Stimulated activated CD4-positive, alpha-beta T cell treated with anti-CD3 and anti-CD28 coated beads, Interleukin-12 subunit alpha, Interleukin-12 subunit beta, amount 100 ng/mL, for 4 hours (primary cell): Measurements from ENCODE around the gene NBEA.

Experiments
- DNase-seq: peaks from one replicate; pipeline ENCODE4 v3.0.0-alpha.2; 2020

The NBEA gene

DNA sequence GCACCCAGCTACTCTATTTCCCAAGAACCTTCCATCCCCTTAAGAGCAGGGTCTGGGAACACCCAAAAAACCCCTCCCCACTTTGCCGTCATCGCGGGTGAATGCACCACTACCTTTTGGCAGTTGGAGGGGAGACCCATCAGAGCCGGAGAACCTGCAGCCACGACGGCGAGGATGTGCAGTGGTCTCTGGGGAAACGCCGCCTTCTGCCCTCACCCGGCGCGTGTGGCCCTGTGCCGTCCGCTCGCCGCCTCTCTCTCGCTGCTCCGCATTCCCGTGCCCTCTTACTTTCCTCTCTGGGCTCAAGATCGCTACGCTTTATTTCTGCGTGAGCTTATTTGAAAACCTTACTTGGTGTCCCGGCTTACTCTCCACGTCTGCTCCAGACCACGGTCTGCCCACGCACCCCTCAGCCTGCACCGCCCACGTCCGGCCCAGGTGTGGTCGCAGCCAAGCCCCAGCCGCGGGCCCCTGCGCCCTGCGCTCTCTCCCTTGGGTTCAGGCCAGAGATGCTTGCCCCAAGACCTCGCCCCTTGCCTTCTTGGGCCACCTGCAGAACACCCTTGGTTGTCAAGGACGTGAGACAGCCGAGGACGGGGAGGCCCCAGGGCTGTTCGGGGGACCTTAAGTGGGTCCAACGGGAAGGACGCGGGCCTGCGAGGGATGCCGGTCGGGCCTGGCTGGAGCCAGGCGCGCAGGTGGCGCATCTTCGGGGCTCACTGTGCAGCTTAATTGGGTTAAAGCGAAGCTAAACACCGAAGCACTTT is 536.4 kb downstream of the NBEA start:
- no peak for DNase-seq

DNA sequence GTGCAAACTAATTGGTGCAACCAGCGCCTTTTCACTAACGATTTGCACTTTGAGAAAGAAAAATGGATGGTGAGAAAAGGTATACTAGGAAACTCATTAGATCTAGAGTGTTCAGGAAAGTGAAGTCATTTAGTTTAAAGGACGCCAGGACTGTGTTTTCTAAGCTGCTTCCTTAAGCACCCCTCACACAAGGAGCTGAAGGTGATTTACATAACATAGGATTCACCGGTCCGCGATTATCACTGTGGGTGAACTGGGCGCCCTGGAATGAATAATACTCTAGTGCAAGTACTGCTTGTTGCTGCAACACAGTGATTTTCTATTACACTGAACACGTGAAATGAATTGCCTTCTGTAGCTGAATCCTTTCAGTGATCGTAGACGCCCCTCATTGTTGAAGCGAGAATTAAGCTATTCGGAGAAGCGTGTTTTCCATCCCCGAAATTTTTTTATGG is 537.0 kb downstream of the NBEA start:
- DNase-seq, result no peak

DNA sequence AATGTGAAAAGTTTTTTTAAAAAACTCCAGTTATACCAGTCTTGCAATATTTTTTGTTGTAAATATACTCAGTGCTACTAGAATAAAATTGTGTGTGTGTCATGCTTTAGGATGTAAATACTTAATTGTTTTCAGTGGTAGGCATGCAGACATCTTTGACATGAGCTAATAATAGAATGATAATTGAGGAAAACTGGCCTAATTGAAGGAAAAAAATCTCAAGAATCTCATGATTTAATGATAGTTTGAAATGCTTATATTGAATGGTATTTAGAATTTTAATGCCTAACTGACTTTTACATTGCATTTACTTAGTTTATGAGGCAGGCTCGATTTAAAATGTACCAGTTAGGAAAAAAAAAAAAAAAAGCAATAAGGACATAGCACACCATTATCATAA is 537.6 kb downstream of the NBEA start:
- DNase-seq, result no peak

DNA sequence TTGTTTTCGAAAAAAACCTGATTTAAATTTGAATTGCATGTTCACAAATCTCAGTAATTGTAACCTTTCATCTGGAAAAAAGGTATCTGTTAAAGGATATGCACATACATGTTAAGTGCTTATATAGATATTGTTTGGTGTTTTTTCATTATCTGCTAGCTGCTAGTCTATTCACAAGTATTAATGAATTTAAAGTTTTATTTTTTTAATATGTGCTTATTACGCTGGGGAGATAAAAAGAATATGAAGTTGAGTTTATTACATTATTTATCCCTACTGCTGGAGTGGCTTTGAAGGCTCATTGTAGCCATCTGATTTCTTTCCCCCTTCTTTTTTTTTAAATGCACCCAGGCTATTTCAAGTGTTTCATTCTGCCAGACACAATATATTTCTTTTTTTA is 538.3 kb downstream of the NBEA start:
- DNase-seq, result no peak

DNA sequence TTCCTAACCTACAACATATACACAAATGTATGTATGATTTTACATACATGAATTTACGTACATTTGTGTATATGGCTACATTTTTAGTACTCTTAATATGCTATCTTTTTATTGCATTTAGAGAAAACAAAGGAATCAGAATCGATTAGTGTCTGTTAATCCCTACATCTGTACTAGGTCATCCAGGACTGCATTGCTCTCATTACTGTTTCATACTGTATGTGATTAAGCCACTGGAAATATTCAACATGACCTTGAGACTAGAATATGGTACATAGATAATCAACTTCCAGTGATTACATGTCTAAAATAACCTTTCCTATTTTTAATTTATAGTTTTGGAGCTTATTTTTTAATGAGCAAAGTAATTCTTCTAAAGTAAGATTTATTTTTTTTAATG is 539.7 kb downstream of the NBEA start:
- DNase-seq, result no peak

DNA sequence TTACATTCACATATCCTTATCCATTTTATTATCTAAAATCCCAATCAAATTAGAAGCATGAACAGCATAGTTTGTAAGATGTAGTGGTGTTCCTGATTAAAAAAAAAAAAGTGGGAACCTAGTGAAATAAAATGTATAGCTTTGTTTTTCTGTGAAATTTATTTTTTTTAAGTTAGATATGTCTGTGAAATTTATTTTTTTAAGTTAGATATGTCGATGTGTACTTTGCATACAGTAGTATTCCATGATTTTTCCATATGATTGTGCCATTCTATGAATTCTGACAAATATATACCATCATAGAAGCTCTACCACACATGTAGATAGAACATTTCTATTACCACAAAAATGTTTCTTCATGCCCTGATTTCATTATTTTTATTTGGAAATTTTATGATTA is 540.5 kb downstream of the NBEA start:
- DNase-seq, result no peak

DNA sequence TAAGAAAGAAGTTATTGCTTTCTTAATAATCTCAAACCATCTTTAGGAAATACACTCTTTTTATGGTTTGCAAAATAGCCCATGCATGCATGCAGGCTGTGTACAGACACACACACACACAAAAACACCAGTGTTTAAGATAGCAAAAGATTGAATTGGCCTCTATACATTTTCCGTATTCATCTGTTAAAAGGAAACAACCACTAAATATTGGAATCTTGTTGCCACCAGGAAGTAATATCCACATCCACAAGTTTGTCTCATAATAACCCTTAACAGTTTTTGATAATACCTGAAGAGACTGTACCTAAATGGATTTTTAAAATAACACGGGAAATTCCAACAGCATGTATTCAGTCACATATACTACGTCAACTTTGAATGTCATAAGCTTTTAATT is 541.7 kb downstream of the NBEA start:
- DNase-seq, result no peak

DNA sequence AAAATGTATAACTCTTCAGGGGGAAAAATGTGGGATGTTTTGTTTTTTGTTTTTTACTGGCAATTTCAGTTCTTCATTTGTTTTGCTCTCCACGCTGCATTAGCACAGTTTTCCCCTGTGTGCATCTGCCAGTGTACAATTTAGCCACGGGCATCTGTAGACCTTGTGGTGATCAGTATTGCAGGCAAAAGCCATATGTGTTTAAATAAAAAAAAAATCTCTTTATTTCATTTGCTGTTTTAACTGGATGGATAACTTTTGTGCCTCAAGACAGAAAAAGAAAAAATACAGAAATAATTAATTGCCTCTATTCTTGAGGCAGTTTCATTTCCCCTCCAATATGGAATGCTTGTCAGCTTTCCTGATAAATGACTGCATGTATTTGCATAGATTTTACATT is 542.3 kb downstream of the NBEA start:
- DNase-seq, result no peak

DNA sequence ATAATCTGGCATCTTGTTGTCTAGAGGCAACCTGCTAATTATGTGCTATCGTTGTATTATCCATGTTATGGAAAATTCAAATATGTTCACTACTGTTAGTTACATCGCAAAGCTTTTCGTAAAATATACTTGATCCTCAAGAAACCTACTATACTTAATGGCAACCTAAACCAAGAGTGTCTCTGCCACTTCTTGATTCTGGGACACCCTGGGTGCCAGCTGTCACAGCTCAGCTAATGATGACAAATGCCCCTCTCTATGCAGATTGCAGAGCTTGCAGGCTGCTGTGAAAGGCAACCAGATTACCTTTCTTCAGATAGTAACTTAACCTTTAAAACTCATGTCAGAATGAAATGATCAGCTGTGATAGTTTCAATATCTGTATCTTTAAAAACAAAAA is 543.4 kb downstream of the NBEA start:
- DNase-seq, result no peak

DNA sequence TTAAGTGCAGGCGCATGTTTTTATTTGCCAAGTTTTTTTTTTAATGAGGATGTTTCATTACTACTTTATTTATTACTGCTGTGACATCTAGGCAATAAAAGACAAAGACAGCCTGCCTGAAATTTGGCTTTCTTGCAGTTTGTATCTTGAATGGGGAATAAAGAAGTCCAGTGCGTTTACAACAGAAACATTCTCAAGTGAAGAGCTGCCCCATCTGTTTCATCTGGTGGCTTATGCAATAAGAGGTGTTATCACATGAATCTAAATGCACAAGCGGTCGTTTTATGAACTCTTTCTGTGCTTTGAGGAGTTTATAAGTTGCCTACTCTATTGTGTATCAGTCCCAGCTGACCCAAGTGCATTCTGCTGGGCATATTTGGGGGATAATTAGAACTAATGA is 547.0 kb downstream of the NBEA start:
- DNase-seq, result no peak

DNA sequence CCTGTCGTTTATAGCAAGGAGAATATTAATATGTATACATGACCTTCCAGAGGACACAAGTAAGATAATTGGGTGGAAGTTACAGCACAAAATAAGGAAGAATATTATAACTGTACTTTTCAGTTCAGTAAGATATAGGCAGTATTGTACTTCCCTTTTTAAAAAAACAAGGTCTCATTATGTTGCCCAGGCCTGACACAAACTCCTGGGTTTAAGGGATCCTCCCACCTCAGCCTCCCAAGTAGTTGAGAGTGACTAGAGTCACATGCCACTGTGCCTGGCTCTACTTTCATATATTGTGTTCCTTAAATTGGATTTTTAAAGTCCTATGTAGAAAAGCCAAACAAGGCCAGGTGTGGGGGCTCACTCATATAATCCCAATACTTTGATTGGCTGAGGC is 553.9 kb downstream of the NBEA start:
- no peak for DNase-seq

DNA sequence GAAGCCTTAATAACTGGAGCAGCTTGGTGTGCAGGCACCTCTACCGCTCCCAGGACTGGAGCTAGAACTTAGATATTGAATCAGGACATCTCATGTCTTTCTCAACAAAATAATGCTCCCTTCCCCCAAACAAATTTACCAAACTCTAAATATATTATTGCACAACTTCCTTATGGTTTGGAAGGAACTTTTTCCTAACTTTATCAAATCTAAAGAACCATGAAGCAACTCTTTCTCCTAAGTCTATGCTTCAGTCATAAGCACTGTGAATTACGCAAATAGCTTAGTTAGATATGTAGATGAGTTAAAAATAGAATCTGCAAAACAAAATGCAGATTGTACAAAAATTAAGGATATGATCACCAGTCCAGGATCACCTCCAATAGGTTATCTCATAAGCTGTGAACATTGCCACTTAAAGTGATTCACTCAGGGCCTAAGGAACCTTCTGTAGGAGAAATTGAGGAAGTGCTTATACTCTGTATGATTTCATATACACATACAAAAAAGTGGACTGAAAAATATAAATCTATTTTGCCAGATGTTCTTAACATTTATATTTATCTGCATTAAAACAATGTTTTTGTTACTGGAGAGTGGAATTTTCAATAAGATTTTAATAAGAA is 554.8 kb downstream of the NBEA start:
- no peak for DNase-seq

DNA sequence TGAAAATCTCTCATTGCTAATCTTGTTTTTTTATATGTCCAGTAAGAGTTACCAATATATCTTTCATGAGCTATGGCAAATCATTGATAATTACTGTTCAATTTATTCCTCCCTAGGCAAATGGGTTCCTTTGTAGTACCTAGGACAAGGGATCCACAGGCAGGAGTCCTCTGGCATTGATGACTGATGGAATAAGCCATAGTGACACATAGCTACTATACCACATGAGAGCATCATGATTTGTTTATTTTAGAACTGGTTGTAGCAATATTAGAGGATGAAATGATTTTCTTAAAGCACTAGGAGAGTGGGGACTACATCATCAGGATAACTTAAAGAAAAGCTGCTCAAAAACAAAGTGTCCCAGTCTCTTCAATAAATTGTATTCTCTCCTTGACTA is 556.2 kb downstream of the NBEA start:
- no peak for DNase-seq

DNA sequence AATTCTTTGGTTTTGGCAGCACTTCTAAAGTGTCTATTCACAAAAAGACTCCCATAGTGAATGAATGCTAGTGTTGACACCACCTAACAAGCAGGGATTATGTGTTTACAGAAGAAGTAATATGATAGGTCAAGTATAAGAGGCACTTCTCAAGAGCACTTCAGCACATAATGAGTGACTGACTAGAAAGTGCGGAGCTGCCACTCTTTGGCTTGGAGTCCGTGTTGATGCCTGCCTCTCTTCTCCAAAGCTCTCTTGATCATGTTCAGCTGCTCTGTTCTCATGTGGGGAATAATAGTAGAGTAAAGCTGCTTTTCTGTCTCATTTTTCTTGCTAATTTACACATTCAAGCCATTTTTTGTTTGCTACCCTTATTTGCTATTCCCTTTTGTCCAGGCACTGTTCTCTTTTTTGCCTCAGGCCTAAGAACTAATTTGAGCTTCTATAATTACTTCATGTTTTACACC is 557.2 kb downstream of the NBEA start:
- no peak for DNase-seq

DNA sequence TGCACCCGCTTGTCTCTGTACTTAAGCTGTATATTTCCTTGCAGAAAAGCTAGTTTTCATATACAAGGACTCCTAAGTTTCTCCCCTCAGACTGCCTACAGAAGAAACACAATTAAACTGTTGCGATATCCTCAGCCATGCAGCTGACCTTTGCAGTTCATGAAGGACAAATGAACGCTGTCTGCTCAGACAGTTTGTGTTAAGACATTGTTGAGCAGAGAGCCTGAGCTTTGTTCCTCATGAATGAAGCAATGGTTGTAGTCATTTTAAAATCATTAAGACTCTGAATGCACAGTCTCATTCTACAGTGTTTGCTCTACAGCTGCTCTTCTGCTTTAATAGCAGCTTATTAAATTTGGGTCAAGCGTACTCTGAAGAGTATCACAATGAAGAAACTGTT is 557.6 kb downstream of the NBEA start:
- DNase-seq, result no peak

DNA sequence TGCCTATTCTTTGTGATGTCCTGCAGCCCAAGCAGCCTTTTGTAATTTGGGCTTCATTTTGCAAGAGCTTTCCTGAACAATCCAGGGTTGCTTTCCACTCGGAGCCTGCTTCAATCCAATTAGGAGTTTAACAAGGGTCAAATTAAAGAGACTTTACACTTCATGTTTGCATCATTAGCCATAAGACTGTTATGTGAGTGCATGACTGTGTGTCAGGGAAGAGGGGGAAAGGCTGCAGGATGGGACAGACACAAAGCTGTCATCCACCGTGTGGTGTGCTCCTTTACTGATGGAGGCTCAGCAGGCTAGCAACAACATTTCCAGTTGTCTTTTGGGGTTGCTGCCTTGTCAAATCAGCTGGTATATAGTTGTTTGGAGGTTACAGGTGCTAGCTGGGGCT is 558.1 kb downstream of the NBEA start:
- no peak for DNase-seq

DNA sequence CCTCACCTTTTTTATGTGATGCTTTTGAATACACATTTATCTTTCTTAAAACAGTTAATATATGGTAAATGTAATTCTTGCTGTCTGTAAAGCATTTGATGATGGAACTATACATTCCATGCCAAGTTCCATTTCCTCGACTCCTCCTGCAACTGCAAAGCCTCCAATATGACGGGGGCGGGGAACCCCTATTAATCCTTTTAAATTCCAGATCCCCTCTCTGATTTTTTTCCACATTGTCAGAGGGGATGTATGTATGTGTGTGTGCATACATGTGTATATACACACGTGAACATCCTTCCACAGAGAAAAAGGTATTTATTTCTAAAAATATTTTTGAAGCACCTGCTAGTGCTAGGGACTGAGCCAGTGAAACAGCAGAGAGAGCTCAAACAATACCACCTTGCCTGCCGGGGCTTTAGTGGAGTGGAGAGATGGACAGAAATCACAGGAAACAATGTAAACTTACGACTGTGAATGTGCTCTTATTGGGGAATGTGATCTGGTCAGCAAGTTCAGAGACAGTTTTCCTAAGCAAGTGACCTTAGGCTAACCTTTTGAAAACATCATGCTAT is 559.7 kb downstream of the NBEA start:
- DNase-seq, result no peak

DNA sequence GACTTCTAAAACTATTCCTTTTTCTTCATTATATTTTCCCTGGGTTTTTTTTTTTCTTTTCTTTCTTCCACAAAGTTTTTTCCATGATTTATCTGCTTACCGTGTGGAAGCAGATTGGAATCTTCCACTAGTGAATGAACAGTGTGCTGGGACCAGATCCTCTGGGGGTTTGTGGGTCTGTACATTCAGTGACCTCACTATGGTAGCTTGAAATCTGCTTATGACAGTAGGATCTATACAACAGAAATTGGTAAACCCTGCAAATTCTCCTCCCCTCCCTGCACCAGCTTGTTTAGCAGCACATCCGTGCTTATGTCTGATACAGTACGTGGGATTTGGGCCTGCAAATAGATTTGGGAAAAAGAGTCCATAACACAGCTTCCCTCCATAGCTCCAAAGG is 560.4 kb downstream of the NBEA start:
- DNase-seq, result no peak

DNA sequence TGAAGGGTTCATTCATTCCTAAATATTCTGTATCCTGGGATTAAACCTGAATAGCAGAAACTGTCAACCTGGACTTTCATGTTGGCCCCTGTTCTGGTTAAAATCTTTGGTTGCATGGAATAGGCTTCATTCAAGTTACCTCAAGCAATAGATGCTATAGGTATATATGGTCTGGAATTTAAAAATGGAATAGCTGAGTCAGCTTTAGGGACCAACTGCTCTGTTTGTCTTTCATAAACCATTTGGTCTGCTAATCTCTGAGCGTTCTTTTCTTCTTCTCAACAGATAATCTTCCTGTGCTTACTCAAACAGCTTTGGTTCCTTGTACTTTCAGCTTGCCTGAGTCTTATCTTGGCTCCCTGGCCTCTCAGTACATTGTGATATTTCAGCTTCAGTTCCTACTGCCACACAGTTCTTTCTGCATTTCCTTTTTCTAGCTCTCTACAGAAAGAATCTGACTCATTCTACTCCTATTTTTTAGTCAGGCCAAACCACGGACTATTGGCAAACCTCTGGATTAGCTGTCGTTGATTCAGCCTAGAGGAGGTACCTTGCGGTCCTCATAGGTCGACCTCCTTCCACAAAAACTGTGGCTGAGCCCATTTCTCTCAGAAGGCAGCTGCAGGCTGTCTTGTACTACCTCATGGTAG is 570.3 kb downstream of the NBEA start:
- DNase-seq, result no peak

DNA sequence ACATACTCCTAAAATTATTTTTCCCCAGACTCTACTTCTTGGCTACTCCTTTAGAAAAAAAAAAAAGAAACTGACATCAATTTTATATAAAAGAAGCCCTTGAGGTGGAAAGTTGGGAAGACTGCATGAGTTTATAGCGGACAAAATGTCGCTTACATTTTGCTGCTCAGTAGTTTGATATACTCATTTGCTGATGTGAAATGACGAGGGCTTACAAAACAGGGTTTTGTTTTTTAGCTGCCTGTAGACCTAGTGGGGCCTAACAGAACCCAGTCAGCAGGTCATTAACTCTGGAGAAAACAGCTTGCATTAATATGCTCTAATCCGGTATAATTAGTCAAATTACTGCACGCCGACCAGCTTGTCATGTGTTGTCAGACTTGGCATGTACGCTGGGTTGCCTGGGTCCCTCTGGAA is 572.0 kb downstream of the NBEA start:
- DNase-seq, result no peak

DNA sequence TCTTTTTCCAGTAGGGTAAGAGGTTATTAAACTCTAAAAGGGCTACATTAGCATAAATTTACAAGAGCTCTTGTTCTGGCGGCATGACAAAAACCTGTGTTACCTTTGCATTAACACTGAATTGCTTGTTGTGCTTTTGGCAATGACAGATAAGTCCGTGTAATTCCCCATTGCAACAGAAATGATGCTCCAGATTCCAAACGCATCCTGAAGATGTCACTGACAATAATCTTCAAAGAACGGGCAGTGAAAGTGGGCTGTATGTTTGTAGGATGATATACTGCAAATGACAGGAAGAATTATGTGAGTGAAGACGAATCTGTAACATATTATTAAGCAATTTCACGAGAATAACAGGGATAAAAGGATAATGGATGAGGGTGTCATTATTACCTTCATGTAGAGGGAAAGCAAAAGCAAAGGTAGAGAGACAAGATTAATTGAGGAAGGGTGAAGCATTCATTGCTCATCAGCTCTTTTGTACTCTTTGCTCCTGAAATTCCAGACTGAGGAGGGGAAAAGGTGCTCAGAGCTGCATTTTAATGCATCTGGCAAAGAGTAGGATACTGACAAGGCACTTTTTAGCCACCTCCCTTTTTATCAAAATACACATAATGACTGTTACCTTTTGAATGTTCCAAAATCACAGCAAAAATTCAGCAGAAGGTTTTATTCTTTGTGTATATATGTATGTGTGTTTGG is 572.9 kb downstream of the NBEA start:
- DNase-seq, result no peak

DNA sequence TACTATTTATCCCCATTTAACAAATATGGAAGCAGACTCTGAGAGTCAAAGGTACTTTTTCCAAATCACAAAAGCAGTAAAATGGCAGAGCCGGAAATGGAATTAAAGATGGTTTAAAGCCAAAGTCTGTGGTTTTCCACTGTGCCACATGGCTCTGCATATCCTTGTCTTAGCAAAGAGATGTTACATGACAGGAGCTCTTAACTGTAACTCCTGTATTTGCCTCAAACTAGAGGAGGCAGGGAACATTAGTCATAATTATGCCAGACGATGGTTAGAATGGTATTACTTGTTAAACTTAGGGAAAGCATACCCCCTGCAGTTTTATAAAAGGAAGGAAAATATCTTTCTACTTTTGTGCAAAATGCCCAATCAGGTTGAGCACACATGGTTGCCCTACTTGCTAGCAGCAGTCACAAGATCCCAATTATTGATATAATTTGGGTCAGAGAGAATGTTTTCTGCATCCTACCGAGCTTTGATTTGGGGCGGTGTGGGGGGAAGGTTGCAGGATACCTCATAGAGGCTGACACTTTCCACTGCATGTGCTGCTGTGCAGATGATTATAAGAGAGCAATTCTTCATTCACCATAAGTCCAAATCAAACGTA is 576.4 kb downstream of the NBEA start:
- DNase-seq, result no peak

DNA sequence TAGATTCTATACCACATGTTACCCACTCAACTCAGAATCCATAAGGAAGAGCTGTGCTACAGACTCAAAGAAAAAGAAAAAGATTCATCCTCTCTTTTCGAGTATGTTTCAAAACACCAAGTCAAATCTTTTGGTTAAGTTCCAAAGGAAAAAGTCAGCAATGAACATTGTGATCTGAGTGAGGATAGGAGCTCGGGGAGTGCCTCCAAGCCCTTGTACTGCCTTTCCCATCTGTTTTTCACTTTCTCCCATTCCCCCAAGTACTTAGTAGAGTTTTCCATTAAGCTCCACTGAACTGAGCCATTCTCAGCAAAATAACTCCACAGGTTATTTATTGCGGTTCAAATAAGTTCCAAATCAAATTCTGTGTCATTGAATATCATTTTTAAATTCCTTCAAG is 582.1 kb downstream of the NBEA start:
- no peak for DNase-seq
